Fibroblast of skin of right biceps (primary cell): ENCODE measurements around the gene AGAP1.
A peak's percentile ranks its signal among the peaks of the same experiment; 100 is the strongest.

Experiments used
- DNase-seq: peaks from one replicate; pipeline ENCODE4 v3.0.0-alpha.2; 2013

The AGAP1 gene

DNA sequence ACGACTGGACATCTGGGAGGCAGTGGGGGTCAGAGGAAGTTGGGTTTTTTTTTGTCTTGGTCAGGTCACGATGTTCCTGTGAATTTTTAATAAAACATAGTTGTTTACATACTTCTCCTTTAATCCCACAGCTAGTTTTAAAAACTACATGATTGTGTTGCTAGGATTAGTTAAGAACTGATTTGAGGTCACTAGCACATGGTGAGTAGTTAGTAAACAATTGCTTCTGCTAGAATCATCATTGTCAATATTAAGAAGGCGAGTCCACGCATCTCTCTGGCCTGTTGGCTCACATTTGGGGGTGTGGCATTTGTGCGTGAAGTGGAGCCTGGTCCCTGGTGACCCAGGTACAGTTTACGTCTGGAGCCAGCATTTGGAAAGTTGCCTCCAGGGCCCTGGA is 59.4 kb downstream of the AGAP1 start:
- no peak for DNase-seq

DNA sequence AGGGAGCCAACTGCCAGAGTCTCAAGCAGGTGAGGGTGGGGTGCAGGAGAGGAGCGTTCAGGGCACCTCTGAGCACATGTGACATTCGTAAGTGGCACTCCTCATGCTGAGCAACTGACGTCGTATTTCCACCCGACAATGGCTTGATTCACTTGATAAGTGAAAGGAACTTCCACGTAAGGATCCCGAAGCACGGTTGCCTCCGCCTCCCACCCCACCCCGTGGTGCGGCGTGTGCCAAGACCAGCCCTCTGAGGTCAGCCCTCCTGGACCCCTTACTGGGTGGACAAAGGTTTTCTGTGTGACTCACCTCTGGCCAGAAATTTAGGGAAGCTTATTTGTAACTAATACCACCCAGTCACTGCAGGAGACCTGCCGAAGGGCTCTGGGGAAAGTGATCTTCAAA is 59.9 kb downstream of the AGAP1 start:
- DNase-seq = no peak

DNA sequence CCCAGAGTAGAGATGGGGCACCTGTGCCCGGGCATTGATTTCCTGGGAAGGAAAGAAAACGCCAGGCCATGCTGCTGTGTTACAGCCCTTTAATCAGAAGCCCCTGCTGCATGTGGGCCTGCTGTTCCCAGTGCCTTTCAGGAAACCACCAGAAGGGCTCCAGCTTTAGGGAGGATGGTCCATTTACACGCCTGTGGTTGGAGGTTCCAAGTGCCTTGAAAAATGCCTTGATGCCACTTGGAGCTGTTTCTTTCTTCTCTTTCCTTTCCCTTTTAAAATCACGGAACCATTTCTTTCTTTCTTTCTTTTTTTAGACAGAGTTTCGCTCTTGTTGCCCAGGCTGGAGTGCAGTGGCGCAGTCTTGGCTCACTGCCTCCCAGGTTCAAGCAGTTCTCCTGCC is 60.5 kb downstream of the AGAP1 start:
- no peak for DNase-seq

DNA sequence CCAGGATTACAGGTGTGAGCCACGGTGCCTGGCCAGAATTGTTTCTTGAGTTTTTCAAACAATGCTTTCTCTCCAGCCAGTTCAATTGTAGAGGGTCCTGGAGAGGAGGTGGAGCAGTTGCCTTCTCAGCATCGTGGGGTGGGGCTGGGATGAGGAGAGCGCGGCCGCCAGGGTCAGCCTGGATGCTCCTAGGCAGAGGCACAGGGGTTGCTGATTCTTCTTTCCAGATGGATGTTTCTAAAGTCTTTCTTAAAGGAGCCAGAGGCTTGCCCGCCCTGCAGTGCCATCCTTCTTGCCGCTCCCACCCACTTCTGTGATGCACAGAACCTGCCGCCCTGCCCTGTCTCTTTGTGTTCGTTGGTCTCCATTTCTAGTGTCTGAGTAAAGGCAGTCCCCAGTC is 61.1 kb downstream of the AGAP1 start:
- no peak for DNase-seq

DNA sequence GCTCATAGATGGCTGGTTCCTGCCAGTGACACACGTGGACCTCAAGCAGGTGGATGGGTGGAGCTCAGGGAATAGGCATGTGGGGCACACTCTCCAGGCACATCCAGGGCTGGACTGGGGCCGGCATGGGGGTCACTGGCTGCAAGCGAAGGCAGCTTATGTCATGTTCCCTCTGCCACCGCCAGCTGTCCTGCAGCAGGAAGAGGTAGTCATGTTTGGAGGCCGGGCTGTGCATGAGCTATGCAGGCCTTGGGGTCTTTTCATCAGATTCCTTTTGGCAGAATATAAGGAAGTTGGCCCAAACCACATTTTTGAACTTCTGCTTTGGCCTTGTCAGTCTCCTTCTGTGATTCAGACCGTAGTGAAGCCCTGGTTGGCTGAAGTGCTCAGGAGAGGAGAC is 61.5 kb downstream of the AGAP1 start:
- no peak for DNase-seq

DNA sequence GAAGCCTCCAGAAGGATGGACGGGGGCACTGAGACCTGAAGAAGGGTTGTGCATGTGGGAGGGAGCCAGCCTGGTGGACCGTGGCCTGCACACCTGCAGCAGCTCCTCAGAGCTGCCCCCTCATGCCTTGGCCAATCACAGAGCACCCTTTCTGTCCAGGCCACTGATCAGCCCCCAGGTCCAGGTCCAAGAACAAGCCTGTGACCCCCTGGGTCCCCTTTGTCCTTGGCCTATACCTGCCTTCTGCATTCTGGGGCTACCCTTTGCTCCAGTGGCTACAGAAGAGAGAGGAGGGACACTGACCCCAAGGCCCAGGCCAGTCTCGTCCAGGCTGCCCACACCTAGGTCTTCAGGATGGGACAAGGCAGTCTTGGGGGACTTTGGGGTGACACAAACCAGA is 62.2 kb downstream of the AGAP1 start:
- DNase-seq = no peak

DNA sequence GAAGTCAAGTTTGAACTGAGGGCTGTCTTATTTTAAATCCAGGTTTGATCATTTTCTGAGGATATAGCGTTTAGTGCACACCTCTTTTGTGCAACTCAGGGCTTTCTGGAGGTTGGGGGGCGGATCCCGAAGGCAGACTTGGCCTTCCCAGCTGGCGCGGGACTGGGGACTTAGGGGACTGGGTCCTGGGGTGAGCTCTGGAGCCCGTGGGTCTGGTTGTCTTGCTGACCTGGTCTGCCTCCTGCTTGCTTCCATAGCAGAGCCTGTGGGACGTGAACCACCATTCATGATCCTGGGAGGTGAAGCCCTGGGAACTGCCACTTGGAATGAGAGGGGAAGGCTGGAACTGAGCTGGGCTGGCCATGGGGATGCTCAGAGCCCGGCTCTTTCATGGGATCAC is 63.1 kb downstream of the AGAP1 start:
- DNase-seq = no peak

DNA sequence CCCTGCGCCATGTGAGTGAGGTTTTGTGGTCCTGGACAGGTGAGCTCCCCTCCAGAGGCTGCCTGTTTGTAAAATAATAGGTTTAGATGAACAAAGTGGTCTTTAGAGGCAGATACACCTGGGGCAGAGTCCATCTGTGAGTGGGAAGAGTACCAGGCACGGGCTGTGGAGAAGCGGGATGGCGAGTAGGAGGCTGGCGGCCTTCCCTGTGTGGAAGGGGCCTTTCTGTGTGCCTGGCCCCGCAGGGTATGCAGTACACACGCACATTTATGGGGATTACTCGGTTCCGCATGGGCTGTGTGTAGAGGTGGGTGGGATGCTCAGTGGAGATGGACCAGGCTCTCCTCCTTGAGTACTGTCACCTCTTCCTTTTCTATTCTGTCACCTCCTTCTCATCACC is 64.1 kb downstream of the AGAP1 start:
- DNase-seq = no peak

DNA sequence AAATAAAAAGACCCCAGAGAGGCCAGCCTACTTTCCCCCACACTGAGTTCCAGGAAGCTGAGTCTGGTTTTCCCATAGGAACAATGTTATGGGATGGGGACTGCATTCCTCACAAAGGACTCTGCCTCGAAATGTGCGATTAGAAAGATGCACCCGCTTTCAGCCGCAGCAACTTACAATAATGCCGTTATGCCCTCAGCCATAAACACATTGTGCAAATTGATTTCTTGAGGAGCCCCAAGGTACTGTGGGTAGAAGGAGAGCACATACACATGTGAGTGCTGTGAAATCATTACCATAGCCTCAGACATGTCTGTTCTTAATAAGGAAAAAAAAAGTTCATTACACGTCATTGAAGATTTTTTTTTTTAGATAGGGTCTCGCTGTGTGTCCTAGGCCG is 64.7 kb downstream of the AGAP1 start:
- DNase-seq = peak; percentile 22

DNA sequence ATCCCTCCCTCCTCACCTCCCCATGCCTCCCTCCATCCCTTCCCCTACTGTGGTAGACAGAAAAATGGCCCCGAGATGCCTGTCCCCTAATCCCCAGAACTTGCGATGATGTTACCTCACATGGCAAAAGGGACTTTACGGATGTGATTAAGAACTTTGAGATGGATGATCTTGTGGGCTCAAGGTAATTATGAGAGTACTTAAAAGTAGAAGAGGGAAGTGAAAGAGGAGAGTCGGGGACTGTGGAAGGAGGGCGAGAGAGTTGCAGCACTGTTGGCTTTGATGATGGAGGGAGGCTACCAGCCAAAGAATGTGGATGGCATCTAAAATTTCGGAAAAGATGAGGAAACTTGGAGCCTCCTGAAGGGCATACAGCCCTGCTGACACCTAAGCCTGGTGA is 66.5 kb downstream of the AGAP1 start:
- no peak for DNase-seq

DNA sequence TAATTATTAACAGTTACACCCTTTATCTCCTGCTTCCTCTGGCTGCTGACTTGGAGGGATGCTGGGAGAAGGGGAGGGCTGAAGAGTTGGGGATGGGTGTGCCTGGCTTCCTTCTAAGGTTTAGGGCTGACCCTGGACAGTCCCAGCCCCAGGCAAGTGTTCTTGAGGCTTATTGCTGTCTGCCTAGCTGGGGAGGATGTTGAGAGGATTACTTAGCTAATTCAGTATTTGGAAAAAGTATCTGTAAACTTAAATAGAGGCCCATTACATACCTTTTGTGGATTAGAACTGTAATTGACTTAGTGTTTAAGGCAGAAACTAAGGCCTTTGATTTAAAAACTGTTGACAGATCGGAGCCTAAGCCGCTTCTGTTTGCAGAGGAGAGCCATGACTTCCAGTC is 67.6 kb downstream of the AGAP1 start:
- no peak for DNase-seq

DNA sequence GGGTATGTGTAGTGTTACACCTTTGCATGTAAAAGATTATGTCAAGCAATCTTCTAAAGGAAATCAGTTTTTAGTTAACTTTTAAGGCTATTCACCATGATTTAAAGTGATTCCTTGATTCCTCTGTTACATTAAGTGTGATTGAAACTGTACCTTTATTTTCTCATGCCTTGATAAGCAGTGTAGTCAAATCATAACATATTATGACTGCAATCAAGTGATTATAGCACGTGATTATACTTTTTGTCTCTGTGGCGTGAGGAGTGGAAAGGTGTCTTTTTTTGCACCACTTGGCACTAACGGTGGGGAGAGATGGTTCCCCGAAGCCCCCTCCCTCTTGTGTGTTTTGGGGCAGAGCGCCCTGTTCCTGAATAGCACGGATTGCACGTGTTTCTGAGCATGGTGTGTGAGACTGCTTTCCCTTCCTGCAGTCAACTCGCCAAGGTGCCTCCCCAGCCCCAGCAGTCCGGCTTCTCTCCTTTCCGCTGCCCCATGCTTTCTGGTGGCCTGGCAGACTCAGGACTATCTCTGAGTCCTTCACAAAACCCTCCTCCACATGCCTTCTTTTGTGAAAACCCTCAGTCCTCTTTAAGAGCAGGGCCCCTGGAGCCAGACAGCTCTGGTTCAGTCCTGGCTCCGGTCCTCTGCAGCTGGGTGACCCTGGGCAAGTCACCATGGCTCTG is 68.4 kb downstream of the AGAP1 start:
- DNase-seq = no peak

DNA sequence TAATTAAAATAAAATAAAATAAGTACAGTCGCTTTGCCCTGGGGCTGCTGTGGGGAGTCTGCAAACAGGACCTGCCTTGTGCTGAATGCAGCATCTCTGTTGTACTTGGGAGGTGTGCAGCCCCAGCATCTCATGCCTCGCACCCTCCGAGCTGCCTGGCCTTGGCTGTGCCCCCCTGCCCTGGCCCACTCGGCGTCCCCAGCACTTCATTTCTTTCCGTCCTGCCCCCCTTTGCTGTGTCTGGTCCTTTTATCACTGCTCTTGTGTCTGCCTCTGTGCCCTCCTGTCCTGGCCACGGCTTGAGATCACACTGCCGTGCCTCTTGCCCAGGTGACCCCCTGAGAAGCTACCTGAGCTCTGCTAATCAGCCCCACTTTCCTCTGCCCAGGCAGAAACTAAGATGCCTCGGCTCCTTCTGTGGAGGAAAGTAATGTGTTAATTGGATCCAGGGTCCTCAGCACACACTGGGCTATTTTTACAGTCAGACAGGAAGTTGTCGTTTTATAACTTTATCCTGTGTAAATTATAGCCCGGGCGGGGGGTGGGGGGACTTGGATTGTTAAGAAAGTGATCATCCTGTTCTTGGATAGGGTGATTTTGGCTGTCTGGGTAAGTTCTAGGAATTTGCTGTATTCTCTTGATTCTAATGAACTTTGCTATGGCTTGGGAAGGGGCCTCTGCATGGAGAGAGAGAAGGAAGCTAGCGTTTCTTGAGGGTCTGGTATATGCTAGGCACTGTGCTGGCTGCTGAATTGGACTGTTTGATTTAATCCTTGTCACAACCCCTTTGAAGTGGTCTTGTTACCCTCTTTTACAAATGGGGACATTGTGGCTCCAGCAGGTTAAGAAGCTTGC is 69.4 kb downstream of the AGAP1 start:
- peak; percentile 66 for DNase-seq

DNA sequence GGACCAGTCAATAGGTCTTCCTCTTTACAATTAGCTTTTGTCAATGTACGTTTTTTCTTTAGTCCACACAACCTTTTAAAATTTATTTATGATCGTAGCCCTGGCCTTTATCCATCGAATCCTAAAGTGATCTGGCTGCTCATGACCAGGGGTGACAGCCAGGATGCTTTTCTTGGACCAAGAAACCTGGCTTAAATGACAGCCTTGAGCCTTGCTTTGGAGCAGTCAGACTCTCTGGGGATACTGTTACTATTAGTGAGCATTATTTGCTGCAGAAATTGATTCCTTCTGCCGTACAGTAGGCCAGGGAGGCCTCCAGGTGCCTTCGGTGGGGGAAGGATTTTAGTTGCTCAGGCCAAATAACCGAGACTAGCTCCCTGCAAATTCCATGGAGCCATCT is 70.2 kb downstream of the AGAP1 start:
- DNase-seq = no peak

DNA sequence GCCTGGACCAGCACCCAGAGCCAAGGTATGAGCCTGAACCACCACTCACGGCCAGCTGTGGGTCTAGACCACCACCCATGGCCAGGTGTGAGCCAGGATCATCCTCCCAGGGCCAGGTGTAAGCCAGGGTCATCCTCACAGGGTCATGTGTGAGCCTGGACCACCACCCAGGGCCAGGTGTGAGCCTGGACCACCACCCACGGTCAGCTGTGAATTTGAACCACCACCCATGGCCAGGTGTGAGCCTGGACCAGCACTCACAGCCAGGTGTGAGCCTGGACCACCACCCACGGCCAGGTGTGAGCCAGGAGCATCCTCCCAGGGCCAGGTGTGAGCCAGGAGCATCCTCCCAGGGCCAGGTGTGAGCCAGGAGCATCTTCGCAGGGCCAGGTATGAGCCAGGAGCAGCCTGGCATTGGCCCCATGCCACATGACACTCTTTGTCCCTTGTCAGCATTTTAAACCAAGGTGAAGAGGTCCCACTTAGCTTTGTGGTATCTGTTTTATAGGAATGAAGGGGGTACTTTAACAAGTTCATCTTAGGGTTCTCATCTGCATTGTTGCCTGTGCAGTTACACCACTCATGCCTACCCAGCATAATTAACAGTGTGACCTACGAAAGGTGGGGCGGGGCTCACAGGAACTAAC is 71.2 kb downstream of the AGAP1 start:
- DNase-seq = no peak

DNA sequence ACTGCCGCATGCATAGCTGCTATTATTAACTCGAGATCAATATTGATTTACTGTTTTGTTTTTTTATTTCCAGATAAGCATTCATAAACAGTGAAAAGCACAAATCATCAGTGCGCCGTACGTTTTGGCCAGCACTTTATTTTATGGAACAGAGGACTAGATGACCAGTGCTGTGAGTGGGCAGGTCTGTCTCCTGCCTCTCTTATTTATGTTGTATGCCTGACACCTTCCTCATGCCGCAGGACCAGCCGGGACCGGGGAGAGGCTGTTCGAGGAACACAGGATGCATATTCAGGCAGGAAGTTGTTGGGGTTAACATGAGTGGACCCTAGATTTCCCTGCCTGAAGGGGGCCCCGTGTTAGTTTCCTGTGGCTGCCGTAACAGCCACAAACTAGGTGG is 72.6 kb downstream of the AGAP1 start:
- DNase-seq = no peak

DNA sequence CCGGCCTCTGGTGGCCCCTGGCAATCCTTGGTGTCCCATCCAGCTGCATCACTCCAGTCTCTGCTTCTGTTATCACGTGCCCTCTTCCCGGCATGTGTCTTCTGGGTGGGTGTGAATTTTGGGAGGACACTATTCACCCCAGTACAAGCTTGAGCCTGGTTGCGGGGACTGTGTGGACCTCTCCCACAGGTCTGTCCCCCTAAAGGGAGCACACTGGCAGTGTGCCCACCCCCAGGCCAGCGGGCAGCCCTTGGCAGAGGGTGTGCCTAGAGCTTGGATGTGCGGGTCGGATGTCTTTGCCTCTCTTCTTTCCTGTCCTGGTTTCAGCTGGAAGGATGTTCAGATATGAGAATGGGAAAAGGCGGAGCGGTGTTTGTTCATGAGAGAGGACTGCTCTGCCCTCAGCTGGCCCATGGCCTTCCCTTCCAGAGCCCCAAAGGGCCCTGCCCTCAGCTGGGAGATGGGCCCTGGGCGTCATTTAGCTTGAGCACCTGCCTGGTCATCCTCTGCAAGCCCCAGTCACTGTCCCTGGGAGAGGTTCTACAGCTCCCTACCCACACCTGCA is 73.2 kb downstream of the AGAP1 start:
- no peak for DNase-seq

DNA sequence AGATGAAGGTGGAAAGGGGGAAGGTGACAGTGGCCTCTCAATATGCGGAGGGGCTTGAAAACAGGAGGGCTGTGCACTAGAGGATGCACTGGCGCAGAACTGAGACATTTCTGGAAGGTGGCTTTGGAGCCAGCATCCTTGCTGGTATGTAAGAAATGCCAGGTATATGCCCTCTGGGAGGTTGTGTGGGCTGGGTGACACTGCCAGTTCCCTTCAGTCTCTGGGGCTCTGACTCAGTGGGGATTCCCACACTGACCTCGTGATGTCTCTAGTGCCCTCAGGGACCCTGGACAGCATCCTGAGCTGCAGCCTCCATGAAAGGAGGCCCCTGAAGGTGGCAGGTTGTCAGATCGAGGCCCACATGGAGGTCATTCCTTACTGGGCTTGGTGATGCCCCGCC is 74.0 kb downstream of the AGAP1 start:
- no peak for DNase-seq

DNA sequence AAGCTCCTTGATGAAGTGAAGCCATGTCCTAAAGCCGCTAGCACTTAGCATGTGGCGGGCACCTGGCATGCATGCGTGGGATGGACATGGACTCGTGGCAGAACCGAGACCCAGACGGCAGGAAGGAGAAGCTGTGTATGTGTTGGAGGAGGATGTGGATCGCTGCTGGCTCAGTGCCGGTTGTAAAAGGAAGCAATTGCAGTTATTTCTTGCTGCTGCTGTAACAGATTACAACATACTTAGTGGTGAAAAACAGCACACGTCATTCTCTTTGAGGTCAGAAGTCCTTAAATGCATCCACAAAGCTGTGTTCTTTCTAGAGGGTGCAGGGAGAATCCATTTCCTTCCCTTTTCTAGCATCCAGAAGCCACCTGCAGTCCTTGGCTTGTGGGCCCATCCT is 74.6 kb downstream of the AGAP1 start:
- no peak for DNase-seq

DNA sequence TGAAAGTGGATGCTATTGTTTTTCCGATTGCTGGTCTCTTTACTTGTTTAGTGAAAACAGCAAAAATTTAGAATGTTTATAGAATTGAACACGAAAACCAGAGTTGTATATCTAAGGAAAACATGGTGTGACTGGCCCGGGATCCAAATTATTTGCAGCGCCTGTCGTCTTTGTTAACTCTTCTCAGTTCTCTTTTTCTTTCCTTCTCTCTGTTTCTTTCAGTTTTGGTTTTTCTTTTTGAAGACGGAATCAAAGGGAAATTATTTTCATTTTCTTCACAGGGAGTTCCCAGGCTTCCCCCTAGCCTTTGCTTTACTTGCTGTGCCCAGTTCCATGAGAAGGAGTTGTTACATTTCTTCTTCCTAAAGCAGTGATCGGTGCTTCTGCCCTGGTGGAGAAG is 76.0 kb downstream of the AGAP1 start:
- DNase-seq = no peak

DNA sequence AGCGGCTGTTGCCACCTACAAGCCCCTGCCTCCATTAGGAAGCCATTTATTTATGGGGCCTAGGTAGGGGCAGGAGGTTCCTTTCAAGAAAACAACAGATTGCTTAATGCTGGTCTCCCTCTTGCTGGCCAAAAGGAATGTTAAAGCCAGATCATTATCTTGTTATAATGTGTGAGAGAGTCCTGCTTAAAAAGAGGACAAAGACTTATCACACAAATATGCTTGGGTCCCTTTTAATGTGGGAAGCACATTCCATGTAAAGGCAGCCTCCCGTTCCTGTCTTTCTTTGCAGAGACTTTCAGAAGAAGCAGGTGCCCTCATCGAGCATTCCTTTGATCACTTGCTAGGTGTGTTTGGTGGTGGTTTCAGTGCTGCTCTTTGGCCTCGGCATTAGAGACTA is 76.4 kb downstream of the AGAP1 start:
- DNase-seq = peak; percentile 41

DNA sequence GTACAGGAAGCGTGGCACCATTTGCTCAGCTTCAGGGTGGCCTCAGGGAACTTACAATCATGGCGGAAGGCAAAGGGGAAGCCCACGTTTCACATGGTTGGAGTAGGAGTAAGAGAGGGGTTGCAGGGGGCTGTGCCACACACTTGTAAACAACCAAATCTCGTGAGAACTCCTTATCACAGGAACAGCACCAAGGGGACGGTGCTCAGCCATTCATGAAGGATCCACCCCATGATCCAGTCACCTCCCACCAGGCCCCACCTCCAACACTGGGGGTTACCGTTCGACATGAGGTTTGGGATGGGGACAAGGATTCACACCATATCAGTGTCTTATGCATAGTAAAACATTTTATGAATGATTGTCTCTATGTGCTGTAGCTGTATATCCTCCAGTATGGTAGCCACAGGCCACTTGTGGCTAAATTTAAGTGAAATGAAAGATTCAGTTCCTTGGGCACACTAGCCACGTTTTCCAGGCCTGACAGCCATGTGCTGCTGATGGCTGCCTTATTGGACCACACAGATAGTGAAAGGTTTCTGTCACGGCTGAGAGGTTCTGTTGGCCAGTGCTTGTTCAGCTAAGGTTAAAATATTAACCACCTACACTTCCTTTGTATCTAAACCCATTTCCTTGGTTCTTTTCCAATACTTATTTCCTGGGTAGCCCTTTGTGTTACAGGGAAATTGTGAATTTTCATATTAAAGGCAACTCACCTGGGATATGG is 77.3 kb downstream of the AGAP1 start:
- DNase-seq = no peak

DNA sequence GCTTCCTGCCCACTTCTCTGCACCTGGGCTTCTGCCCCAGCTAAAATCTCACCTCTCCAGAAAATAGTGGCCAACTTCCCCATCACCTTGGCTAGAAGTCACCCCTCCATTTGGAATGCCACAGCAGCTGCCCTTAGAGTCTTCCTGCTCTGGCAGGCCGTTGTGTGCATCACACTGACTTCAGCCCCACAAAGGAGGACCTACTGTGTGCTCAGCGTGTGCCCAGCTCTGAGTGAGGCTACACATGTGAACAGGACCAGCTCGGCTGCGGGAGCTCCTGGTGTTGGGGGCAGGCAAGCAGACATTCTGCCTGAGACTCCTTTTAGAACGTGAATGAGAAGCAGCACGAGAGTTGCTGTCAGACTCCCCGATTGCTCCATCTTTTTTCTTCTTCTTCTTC is 78.7 kb downstream of the AGAP1 start:
- no peak for DNase-seq
